ENCODE data around the gene ARHGAP30. TPM values are rescaled to one million over a fixed set of nuclear protein-coding genes. Genes with fewer than 3 reads are reported as not detected.
"Not testable (repeated sequence)": the region's sequence is repeated elsewhere in the genome, so short reads cannot be mapped to it uniquely, and the experiment has no call there.

ARHGAP30 gene
- 63.7 TPM for total RNA-seq
- long read RNA-seq, full-length matches to known transcripts: 84 of 172 reads
- long read RNA-seq, partial matches to known transcripts: 35 of 172 reads
- long read RNA-seq, other reads (novel, unspliced or antisense): 53 of 172 reads

DNA sequence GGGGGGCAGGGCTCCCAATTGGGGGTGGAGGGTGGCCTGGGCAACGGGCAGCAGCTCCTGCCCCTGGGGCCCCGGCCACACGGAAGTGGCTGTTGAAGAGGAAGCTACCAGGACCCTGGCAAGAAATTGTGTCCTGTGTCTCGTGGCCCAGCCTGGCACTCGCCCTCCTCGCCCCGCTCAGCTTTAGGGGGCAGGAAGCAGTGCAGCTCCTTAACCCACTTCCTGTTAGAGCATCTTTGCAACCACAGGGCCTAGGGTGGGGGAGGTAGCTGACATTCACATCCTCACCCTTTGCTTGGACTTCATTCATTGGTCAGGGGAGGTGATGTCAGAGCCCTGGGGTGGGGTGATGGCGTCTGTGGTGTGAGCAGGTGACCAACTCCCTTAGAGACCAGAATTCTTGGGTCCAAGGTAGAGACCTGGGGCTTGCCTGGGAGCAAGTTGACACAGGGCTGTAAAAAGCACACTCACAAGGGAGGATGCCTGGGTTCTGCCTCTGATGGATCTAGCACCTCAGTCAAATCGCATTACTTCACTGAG lies at the start of gene ARHGAP30:
Gene ARHGAP30, minus strand, starts transcription at position 161 of the 540 bp plus-strand sequence. CDS start 267 bp downstream, outside the sequence.
- Histone ChIP-seq H3K27me3 (ENCODE audit: low read depth) (no peaks in the 10 kb centered on the region), H3K4me1 (peaks cover 17% of the 10 kb centered on the region), H3K9me3 (no peaks in the 10 kb centered on the region), H3K4me3 (peak within 1 kb of the TSS; percentile 59), H3K27ac (peak within 1 kb of the TSS; percentile 90), H3K36me3 (no peaks in the 10 kb centered on the region)
- DNase-seq (peak; percentile 92), ATAC-seq (peak; percentile 82 to 90)
- intact Hi-C loops (cut with DNase I): no loop called here
- TF ChIP-seq, protein P1, sequence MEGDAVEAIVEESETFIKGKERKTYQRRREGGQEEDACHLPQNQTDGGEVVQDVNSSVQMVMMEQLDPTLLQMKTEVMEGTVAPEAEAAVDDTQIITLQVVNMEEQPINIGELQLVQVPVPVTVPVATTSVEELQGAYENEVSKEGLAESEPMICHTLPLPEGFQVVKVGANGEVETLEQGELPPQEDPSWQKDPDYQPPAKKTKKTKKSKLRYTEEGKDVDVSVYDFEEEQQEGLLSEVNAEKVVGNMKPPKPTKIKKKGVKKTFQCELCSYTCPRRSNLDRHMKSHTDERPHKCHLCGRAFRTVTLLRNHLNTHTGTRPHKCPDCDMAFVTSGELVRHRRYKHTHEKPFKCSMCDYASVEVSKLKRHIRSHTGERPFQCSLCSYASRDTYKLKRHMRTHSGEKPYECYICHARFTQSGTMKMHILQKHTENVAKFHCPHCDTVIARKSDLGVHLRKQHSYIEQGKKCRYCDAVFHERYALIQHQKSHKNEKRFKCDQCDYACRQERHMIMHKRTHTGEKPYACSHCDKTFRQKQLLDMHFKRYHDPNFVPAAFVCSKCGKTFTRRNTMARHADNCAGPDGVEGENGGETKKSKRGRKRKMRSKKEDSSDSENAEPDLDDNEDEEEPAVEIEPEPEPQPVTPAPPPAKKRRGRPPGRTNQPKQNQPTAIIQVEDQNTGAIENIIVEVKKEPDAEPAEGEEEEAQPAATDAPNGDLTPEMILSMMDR (IDR thresholded peaks at IDR 0.05): no peak

- ATAC-seq (peak; percentile 93 to 97), DNase-seq (peak; percentile 92)
- intact Hi-C loops (cut with DNase I): no loop called here
- TF ChIP-seq, protein P1 (IDR thresholded peaks at IDR 0.05): no peak
- Histone ChIP-seq H3K9me3 (no peaks in the 10 kb centered on the region), H3K27me3 (ENCODE audit: low read depth) (no peaks in the 10 kb centered on the region), H3K4me3 (peak within 1 kb of the TSS; percentile 83), H3K4me1 (peaks cover 83% of the 10 kb centered on the region), H3K27ac (peak within 1 kb of the TSS; percentile 87), H3K36me3 (peaks cover 47% of the 10 kb centered on the region)
Observed at GRCh38 chr1:161117759-161118581, 48.3 kb upstream of the ARHGAP30 start, which contains the start of the genes NIT1 and PFDN2. Gene NIT1, plus strand, starts transcription at chr1:161118105. Its CDS starts 72 bp downstream, at chr1:161118177. Gene PFDN2, minus strand, starts transcription at chr1:161118037. Its CDS starts 11 bp downstream, at chr1:161118026.

GRCh38 chr1:161115961-161116360 lies 46.3 kb upstream of the ARHGAP30 start:
- DNase-seq; intact Hi-C loops (cut with DNase I); H3K27me3 ChIP-seq (ENCODE audit: low read depth); ATAC-seq; H3K4me3 ChIP-seq; H3K27ac ChIP-seq; H3K9me3 ChIP-seq: not testable (repeated sequence)
- peaks cover 27% of the 10 kb centered on the region for H3K36me3 ChIP-seq
- H3K4me1 ChIP-seq: peaks cover 84% of the 10 kb centered on the region

GRCh38 chr1:161115132-161115711 lies 45.5 kb upstream of the ARHGAP30 start:
- H3K4me1 ChIP-seq: peaks cover 78% of the 10 kb centered on the region
- H3K36me3 ChIP-seq: peaks cover 21% of the 10 kb centered on the region
- no peaks in the 10 kb centered on the region for H3K9me3 ChIP-seq
- no peaks in the 10 kb centered on the region for H3K27me3 ChIP-seq (ENCODE audit: low read depth)
- H3K4me3 ChIP-seq: no peak overlapping the region
- TF ChIP-seq, protein P1 (IDR thresholded peaks at IDR 0.05): no peak
- no peak for DNase-seq
- H3K27ac ChIP-seq: no peak overlapping the region
- ATAC-seq: no peak
- intact Hi-C loops (cut with DNase I): no loop called here

DNA sequence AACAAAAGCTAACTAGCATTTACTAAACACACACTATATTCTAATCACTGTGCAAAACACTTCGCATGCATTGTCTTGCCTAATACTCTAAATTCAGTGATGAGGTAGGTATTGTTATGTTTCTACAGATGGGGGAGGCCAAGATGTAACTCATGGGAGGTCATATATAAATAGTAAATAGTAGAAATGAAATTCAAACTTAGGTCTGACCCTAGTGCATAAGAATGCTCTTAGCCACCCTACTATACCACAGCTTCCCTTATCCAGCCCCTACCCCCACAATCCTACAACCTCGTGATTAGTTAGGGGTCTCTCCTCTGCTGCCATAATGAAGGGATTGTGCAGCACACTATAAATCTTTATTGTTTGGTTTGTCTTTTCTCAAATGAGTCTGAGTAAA lies 44.9 kb upstream of the ARHGAP30 start:
- TF ChIP-seq, protein P1 (IDR thresholded peaks at IDR 0.05): no peak
- peaks cover 21% of the 10 kb centered on the region for H3K36me3 ChIP-seq
- no peaks in the 10 kb centered on the region for H3K9me3 ChIP-seq
- H3K27ac ChIP-seq: no peak overlapping the region
- peaks cover 72% of the 10 kb centered on the region for H3K4me1 ChIP-seq
- intact Hi-C loops (cut with DNase I): no loop called here
- H3K4me3 ChIP-seq: no peak overlapping the region
- no peaks in the 10 kb centered on the region for H3K27me3 ChIP-seq (ENCODE audit: low read depth)
- DNase-seq (no peak), ATAC-seq (no peak)

Measured in lower lobe of right lung (tissue), 2 donors.